GM19025 (cell line): ENCODE data around the gene GLI3.
"Not testable (repeated sequence)": the region's sequence is repeated elsewhere in the genome, so short reads cannot be mapped to it uniquely, and the experiment has no call there.

ENCODE experiments used
- ATAC-seq: cut with Tn5 transposase; IDR thresholded peaks from one replicate; pipeline ENCODE4 v1.9.1; 2021; ENCODE audit warnings: mild to moderate bottlenecking, low read depth, moderate library complexity; ENCODE audit not compliant: unreplicated experiment

GLI3 gene

DNA sequence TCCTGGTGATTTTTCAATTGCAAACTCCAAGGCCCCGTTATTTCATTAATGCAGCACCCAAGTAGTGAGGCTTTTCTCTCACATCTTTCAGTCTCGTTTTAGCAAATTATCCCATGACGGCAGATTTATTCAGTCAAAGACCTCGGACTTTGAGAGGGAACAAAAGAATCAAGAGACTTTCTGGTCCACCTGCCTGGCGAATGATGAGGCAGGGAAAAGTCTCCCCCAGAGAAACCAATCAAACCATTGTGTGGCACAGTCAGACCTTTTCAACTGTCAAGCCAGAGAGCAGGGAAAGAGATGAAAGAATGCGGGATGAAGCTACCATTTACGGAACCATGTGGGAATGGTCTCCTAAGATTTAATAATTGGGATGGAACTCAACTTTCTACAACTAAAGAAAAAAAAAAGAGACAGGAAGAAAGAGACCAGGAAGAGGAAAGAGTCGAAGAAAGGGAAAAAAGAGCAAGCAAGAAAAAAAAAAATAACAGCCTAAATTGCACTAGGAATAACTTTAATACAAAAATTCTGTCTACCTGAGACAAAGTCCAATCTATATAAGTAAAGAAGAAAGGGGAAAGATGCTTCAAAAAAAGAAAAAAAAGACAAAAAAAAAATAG is 22.8 kb downstream of the GLI3 start:
- no peak for ATAC-seq

GRCh38 chr7:42213093-42213492 is 23.9 kb downstream of the GLI3 start:
- ATAC-seq: no peak

DNA sequence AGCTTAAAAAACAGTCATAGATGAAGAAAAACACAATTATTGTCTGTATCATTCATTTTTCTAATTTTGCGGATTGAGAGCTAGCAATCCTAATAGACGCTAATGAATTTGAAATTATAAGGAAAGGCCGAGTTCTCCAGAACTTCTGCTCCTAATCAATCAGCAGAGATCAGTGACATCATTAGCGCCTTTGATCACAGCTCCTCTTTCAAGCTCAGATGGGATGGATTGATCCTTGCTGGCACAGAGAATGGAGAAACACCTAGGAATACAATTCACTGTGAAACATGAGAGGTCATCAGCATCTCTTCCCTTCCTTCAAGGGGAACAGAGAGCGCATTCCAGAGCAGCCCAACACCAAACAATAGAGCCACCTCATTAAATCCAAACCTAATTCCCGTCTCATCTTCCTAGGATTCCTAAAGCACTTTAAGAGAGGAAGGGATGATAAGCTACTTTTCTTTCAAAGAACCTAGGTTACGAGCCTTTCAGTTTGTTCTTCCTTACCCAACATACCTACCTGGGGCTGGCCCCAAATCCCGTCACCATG is 24.4 kb downstream of the GLI3 start:
- ATAC-seq: no peak

GRCh38 chr7:42211938-42212337 is 25.1 kb downstream of the GLI3 start:
- no peak for ATAC-seq

- ATAC-seq: no peak
Observed at GRCh38 chr7:42210779-42211178, 26.2 kb downstream of the GLI3 start.

GRCh38 chr7:42210333-42210732 is 26.7 kb downstream of the GLI3 start:
- no peak for ATAC-seq

DNA sequence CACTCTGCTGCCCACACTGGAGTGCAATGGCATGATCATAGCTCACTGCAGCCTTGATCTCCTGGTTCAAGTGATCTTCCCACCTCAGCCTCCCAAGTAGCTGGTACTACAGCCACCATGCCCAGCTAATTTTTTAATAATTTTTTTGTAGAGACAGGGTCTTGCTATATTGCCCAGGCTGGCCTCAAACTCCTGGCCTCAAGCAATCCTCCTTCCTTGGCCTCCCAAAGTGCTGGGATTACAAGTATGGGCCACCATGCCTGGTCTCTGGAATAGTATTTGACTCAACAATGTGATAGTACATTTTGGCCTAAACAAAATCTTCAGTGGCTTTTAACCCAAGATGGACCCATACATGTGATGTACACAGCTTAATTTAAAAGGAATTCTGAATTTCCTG is 27.9 kb downstream of the GLI3 start:
- not testable (repeated sequence) for ATAC-seq

- ATAC-seq: no peak
Observed at GRCh38 chr7:42208572-42208971, 28.4 kb downstream of the GLI3 start.

DNA sequence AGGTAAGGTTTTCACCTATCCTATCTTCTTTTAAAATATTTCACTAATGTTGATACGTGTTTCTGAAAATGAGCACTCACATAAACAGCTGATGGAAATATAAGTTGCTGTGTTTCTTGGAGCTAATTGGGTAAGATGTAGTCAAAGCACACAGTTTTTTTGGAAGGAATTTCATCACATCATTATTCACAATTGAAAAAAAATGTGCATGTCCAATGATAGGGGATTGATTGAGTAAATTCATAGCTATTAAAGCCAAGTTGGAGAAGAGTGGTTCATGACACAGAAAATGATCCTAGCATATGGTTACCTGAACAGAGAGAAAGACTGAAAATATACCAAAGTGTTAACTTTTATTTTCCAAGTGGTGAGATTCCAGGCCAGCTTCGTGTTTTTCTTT is 29.6 kb downstream of the GLI3 start:
- no peak for ATAC-seq

DNA sequence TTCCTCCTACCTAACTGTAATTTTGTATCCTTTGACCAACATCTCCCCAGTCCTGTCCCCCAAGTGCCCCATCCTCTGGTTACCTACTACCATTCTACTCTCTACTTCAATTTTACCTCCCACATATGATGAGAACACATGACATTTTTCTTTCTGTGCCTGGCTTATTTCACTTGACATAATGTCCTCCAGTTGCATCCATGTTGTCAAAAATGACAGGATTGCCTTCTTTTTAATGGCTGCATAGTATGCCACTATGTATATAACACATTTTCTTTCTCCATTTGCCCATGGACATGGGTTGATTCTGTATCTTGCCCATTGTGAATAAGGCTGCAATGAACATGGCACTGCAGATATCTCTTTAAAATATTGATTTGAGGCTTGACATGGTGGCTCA is 33.7 kb downstream of the GLI3 start:
- ATAC-seq: no peak

GRCh38 chr7:42202601-42203000 is 34.4 kb downstream of the GLI3 start:
- no peak for ATAC-seq

DNA sequence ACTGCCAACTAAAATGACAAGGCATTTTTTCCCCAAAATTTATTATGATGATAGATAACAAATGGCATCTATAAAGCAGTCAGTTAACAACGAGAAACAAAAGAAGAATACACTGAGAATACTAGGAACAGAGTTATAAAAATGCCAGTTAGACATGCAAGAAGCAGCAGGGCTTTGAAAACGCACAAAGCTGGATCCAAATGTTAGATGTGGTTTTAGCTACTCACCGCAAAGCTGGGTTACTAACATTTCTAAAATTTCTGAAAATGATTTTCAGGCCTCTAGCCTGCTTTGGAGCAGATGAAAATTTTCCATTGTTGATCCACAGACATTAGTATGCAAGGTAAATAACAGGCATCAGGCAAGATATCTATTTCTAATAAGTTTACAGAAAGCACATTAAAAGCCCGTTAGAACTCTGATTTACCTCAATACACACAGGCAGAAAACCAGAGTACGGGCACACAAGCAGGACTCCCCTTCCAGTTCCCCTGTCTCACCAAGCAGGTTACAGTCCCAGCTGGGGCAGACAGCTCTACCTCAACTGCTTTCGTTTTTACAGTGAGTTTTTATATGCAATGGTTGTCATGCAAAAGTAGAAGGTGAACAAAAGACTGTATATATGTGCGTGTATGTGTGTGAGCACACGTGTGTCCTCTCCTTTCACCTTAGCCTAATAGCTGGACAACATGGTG is 37.9 kb downstream of the GLI3 start:
- ATAC-seq: no peak

GRCh38 chr7:42198296-42198695 is 38.7 kb downstream of the GLI3 start:
- no peak for ATAC-seq

- no peak for ATAC-seq
Observed at GRCh38 chr7:42197451-42197850, 39.6 kb downstream of the GLI3 start.

GRCh38 chr7:42194238-42194637 is 42.8 kb downstream of the GLI3 start:
- no peak for ATAC-seq

- ATAC-seq: no peak
Observed at GRCh38 chr7:42193471-42194129, 43.4 kb downstream of the GLI3 start.

GRCh38 chr7:42192851-42193461 is 44.1 kb downstream of the GLI3 start:
- no peak for ATAC-seq

DNA sequence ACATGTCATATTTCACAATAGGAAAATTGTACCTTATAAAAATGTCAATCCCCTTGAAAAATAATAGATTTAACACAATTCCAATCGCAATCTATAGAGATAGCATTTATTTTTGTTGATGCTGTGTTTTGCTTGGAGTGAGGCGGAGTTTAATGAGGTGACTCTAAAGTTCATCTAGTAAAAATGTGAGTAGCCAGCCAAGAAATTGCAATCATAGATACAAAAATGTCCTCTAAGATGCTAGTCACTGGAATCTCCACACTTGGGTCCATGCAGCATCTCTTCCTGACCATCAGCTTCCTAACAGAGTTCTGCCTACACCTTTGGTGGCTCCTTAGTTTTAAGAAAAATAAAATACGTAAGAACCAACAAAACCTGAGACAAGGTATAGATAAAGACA is 44.9 kb downstream of the GLI3 start:
- ATAC-seq: no peak

GRCh38 chr7:42189535-42189934 is 47.5 kb downstream of the GLI3 start:
- no peak for ATAC-seq

DNA sequence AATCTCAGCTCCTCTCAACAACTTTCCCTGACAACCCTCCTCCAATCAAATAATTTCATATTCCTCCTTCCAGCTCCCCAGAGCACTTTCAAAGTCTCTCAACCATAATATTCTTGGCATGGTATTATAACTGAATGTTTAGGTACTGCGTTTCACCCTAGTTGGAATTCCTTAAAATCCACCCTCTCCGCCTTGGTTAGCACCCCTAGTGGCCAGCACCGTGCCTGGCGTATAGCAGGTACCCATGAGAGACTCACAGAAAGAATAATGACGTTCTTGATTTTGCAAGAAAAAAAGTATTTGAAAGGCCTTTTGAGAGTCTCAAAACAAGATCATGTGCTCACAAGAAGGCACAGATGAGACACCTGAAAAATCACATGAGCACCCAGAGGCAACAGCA is 50.9 kb downstream of the GLI3 start:
- ATAC-seq: no peak

DNA sequence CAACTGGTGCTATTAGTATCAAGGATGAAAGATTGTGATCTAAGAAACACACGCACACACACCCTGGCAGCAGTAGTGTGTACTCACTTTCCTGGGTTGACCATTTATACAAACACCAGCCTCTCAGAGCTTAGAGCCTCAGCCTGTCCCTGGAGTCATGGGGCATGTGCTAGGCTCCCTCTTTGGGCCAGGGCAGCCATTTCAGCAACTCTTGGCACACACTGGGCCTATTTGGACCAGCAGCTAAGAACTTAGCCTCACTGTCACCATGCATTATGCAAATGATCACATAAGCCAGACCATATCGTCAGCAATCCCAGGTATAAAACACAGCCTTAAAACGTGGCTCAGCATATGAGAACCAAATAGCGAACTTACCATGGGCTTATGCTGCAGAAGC is 51.3 kb downstream of the GLI3 start:
- no peak for ATAC-seq
